ENCODE measurements around the gene HMGCR.
A peak's percentile ranks its signal among the peaks of the same experiment; 100 is the strongest.

The HMGCR gene

GRCh38 chr5:75365740-75366139, 28.7 kb downstream of the HMGCR start:
- no peak overlapping the region for H2AFZ ChIP-seq (ENCODE audit: low read depth, low read length)

GRCh38 chr5:75366787-75367186, 29.8 kb downstream of the HMGCR start:
- H3K9me3 ChIP-seq (ENCODE audit: insufficient read depth, low read length) = no peaks in the 10 kb centered on the region
- peaks cover 8% of the 10 kb centered on the region for H3K36me3 ChIP-seq (replicated peaks; ENCODE audit: low read depth, low read length)
- H3K27ac ChIP-seq (ENCODE audit: low read length) = peak overlapping the region; percentile 98
- H4K20me1 ChIP-seq (ENCODE audit: insufficient read depth, low read length) = no peaks in the 10 kb centered on the region
- H2AFZ ChIP-seq (ENCODE audit: low read depth, low read length) = no peak overlapping the region
- H3K4me1 ChIP-seq (ENCODE audit: low read length) = peaks cover 28% of the 10 kb centered on the region
- H3K4me2 ChIP-seq (ENCODE audit: low read length) = peak overlapping the region; percentile 78
- peak overlapping the region; percentile 59; the same call in 1 of the 2 replicates for H3K9ac ChIP-seq (ENCODE audit: low read length)
- no peaks in the 10 kb centered on the region for H3K79me2 ChIP-seq (ENCODE audit: low read length)
- peak overlapping the region; percentile 53 for H3K4me3 ChIP-seq (ENCODE audit: low read length)
- TF ChIP-seq CTCF (IDR thresholded peaks at IDR 0.05; ENCODE audit: low read depth, low read length) = no peak
- TF ChIP-seq EZH2phosphoT487 (IDR thresholded peaks at IDR 0.05; ENCODE audit: low read depth) = no peak
- no peaks in the 10 kb centered on the region for H3K27me3 ChIP-seq (ENCODE audit: low read depth, low read length)

More at GRCh38 chr5:75365740-75366139, 28.7 kb downstream of the HMGCR start:
- H3K27ac ChIP-seq (ENCODE audit: low read length) = peak overlapping the region; percentile 98; the same call in 1 of the 2 replicates
- H3K4me1 ChIP-seq (ENCODE audit: low read length) = peaks cover 28% of the 10 kb centered on the region
- H4K20me1 ChIP-seq (ENCODE audit: insufficient read depth, low read length) = no peaks in the 10 kb centered on the region
- H3K27me3 ChIP-seq (ENCODE audit: low read depth, low read length) = no peaks in the 10 kb centered on the region
- no peaks in the 10 kb centered on the region for H3K9me3 ChIP-seq (ENCODE audit: insufficient read depth, low read length)
- H3K4me2 ChIP-seq (ENCODE audit: low read length) = no peak overlapping the region
- no peak overlapping the region for H3K4me3 ChIP-seq (ENCODE audit: low read length)
- TF ChIP-seq EZH2phosphoT487 (IDR thresholded peaks at IDR 0.05; ENCODE audit: low read depth) (no peak), CTCF (IDR thresholded peaks at IDR 0.05; ENCODE audit: low read depth, low read length) (no peak)
- no peaks in the 10 kb centered on the region for H3K79me2 ChIP-seq (ENCODE audit: low read length)
- no peak overlapping the region for H3K9ac ChIP-seq (ENCODE audit: low read length)
- peaks cover 17% of the 10 kb centered on the region for H3K36me3 ChIP-seq (replicated peaks; ENCODE audit: low read depth, low read length)

- Histone ChIP-seq H3K4me2 (ENCODE audit: low read length) (peak overlapping the region; percentile 78), H3K27ac (ENCODE audit: low read length) (peak overlapping the region; percentile 98), H2AFZ (ENCODE audit: low read depth, low read length) (no peak overlapping the region), H3K27me3 (ENCODE audit: low read depth, low read length) (no peaks in the 10 kb centered on the region), H3K9ac (ENCODE audit: low read length) (peak overlapping the region; percentile 59; the same call in 1 of the 2 replicates), H3K4me1 (ENCODE audit: low read length) (peaks cover 28% of the 10 kb centered on the region), H3K9me3 (ENCODE audit: insufficient read depth, low read length) (no peaks in the 10 kb centered on the region), H4K20me1 (ENCODE audit: insufficient read depth, low read length) (no peaks in the 10 kb centered on the region), H3K79me2 (ENCODE audit: low read length) (no peaks in the 10 kb centered on the region), H3K4me3 (ENCODE audit: low read length) (peak overlapping the region; percentile 53), H3K36me3 (replicated peaks; ENCODE audit: low read depth, low read length) (peaks cover 7% of the 10 kb centered on the region)
- TF ChIP-seq CTCF (IDR thresholded peaks at IDR 0.05; ENCODE audit: low read depth, low read length) = no peak
- TF ChIP-seq EZH2phosphoT487 (IDR thresholded peaks at IDR 0.05; ENCODE audit: low read depth) = no peak
Observed at GRCh38 chr5:75367401-75367800, 30.4 kb downstream of the HMGCR start.

- Histone ChIP-seq H3K9me3 (ENCODE audit: insufficient read depth, low read length) (no peaks in the 10 kb centered on the region), H3K4me3 (ENCODE audit: low read length) (no peak overlapping the region), H3K4me2 (ENCODE audit: low read length) (no peak overlapping the region), H3K27me3 (ENCODE audit: low read depth, low read length) (no peaks in the 10 kb centered on the region), H4K20me1 (ENCODE audit: insufficient read depth, low read length) (no peaks in the 10 kb centered on the region), H3K27ac (ENCODE audit: low read length) (peak overlapping the region; percentile 98; the same call in 1 of the 2 replicates), H3K4me1 (ENCODE audit: low read length) (peaks cover 28% of the 10 kb centered on the region), H3K79me2 (ENCODE audit: low read length) (no peaks in the 10 kb centered on the region), H3K9ac (ENCODE audit: low read length) (no peak overlapping the region), H3K36me3 (replicated peaks; ENCODE audit: low read depth, low read length) (peaks cover 3% of the 10 kb centered on the region), H2AFZ (ENCODE audit: low read depth, low read length) (no peak overlapping the region)
- TF ChIP-seq EZH2phosphoT487 (IDR thresholded peaks at IDR 0.05; ENCODE audit: low read depth) (no peak), CTCF (IDR thresholded peaks at IDR 0.05; ENCODE audit: low read depth, low read length) (no peak)
Observed at GRCh38 chr5:75368391-75368790, 31.4 kb downstream of the HMGCR start.
